Prostate gland (tissue), 2 donors: ENCODE data around the gene CRAT.

Experiments
- POLR2A ChIP-seq: fragments of 450-650 bp; IDR thresholded peaks from one replicate; pipeline ENCODE4 v1.6.1; 2016; ENCODE audit warnings: antibody characterized with exemption, mild to moderate bottlenecking
- POLR2AphosphoS5 ChIP-seq: sonication (generic); formaldehyde crosslinking; IDR thresholded peaks from one replicate; pipeline ENCODE4 v1.6.1; 2017; ENCODE audit warnings: antibody characterized with exemption
- TF ChIP-seq, protein P1 (sequence below), 4 experiments: fragments of 200-600 bp in 2 of 4; fragments of 450-650 bp in 2 of 4; sonication (generic) in 2 of 4; IDR thresholded peaks; 1 replicate in 3 of 4; 2 replicates in 1 of 4; pipeline ENCODE4 v1.5.1; 2016 to 2019; ENCODE audit warnings: antibody characterized with exemption in 4 of 4, mild to moderate bottlenecking in 2 of 4, moderate library complexity in 2 of 4

DNA sequence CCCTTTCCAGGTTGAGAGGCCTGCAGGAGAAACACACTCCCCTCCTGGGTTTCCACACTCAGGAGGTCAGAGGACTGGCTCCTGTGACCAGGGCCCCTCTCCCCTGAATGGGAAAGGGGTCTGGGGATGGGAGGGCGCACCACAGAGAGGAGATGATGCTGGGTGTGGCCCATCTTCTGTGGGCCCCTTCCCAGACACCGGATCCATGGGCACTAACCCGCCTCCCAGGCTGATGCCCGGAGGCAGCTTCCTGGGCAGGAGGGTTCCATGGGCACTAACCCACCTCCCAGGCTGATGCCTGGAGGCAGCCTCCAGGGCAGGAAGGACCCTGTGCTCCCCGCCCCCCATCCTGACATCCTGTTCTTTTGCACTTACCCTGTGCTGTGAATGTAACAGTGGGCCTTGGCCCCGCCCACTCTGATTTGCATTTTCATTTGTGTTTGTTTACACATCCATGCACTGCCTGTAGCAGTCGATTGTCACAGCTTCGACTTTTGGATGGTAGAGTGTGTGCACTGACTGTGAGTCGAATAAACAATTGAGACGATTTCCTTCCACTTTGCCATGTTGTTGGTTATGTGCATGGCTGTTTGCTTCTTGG is 39.0 kb downstream of the CRAT start:
- TF ChIP-seq, protein P1, sequence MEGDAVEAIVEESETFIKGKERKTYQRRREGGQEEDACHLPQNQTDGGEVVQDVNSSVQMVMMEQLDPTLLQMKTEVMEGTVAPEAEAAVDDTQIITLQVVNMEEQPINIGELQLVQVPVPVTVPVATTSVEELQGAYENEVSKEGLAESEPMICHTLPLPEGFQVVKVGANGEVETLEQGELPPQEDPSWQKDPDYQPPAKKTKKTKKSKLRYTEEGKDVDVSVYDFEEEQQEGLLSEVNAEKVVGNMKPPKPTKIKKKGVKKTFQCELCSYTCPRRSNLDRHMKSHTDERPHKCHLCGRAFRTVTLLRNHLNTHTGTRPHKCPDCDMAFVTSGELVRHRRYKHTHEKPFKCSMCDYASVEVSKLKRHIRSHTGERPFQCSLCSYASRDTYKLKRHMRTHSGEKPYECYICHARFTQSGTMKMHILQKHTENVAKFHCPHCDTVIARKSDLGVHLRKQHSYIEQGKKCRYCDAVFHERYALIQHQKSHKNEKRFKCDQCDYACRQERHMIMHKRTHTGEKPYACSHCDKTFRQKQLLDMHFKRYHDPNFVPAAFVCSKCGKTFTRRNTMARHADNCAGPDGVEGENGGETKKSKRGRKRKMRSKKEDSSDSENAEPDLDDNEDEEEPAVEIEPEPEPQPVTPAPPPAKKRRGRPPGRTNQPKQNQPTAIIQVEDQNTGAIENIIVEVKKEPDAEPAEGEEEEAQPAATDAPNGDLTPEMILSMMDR (IDR thresholded peaks at IDR 0.05): no peak
- no peak for TF ChIP-seq POLR2A
- TF ChIP-seq POLR2AphosphoS5: no peak
